ENCODE results near the gene BLID. TPM values are rescaled to one million over a fixed set of nuclear protein-coding genes. Genes with fewer than 3 reads are reported as not detected.

BLID gene
- total RNA-seq, 2 donors from 2014 or later: not detected

DNA sequence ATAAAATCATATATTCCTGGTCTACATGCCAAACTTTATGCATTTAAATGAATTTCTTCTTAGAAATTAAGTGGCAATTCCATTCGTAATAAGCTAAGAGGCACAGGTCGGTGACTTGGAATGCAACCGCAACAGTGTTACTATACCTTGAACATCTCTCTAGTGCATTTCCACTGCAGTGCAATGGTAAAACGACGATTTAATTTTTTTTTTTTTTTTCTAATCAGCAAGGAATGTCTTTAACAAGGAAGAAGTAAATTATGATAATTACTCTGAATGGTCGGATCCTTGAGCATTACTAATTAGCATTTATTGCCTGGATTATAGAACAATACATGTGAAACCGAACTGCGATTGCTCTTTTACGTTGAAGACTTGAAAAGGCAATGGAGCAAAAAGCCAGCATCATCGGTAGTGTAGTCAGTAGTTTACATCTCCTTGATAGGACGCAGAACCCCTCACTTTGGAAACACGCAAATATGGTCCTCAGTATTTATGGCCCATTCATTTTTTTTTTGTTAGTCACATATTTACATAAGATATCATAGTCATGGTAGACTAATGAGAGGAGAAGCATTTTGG is 20.2 kb downstream of the BLID start:
- Mint-ChIP-seq H3K4me1 (peaks cover 18% of the 10 kb centered on the region), H3K4me3 (no peak overlapping the region), H3K9me3 (no peaks in the 10 kb centered on the region), H3K36me3 (ENCODE audit: low read depth) (no peaks in the 10 kb centered on the region), H3K27ac (no peak overlapping the region), H3K27me3 (ENCODE audit: insufficient read depth) (peaks cover 30% of the 10 kb centered on the region)
- 92 to 95% methylated on average over 8 to 11 of the region's 12 CpGs for WGBS, 2 experiments (ENCODE audit: insufficient coverage in 1 of 2, insufficient read length in 1 of 2)
- no peak overlapping the region for H3K4me3 ChIP-seq (ENCODE audit: low read length)
- peaks cover 38% of the 10 kb centered on the region for H3K27me3 ChIP-seq (ENCODE audit: control insufficient read depth, insufficient read depth, low read length, poor library complexity, severe bottlenecking)
- H3K36me3 ChIP-seq (ENCODE audit: control insufficient read depth, insufficient read depth, low read length): no peaks in the 10 kb centered on the region
- no peaks in the 10 kb centered on the region for H3K4me1 ChIP-seq (ENCODE audit: control insufficient read depth, insufficient read depth, low read length)
- TF ChIP-seq, protein P1, sequence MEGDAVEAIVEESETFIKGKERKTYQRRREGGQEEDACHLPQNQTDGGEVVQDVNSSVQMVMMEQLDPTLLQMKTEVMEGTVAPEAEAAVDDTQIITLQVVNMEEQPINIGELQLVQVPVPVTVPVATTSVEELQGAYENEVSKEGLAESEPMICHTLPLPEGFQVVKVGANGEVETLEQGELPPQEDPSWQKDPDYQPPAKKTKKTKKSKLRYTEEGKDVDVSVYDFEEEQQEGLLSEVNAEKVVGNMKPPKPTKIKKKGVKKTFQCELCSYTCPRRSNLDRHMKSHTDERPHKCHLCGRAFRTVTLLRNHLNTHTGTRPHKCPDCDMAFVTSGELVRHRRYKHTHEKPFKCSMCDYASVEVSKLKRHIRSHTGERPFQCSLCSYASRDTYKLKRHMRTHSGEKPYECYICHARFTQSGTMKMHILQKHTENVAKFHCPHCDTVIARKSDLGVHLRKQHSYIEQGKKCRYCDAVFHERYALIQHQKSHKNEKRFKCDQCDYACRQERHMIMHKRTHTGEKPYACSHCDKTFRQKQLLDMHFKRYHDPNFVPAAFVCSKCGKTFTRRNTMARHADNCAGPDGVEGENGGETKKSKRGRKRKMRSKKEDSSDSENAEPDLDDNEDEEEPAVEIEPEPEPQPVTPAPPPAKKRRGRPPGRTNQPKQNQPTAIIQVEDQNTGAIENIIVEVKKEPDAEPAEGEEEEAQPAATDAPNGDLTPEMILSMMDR (conservative IDR thresholded peaks at IDR 0.05): no peak
- no peaks in the 10 kb centered on the region for H3K9me3 ChIP-seq (ENCODE audit: control insufficient read depth, low read length)
- no peak overlapping the region for H3K9ac ChIP-seq (ENCODE audit: extremely low read depth, low read length, poor library complexity, severe bottlenecking)
- DNase-seq: no peak
- no peak overlapping the region for H3K27ac ChIP-seq (ENCODE audit: low read depth, low read length)

DNA sequence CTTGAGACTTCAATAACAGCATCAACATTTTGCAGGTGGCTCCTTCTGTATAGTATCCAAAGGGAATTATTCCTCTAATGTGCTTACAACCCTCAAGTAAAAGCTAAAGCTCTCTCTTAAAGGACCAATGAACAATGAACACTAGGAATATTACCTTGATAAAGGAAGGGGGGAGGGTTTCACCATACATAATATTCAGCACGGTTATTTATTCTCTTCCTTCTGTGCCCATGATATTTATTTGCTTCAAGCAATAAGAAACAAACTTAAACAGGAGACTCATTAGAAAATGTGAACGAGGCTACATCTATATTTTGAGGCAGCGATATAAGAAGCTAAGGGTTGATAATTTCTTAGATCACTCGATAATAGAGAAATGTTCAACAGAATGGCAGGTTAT is 21.2 kb downstream of the BLID start:
- Mint-ChIP-seq H3K4me1 (peaks cover 11% of the 10 kb centered on the region), H3K36me3 (ENCODE audit: low read depth) (no peaks in the 10 kb centered on the region), H3K4me3 (no peak overlapping the region), H3K9me3 (no peaks in the 10 kb centered on the region), H3K27ac (no peak overlapping the region), H3K27me3 (ENCODE audit: insufficient read depth) (peaks cover 30% of the 10 kb centered on the region)
- Histone ChIP-seq H3K4me3 (ENCODE audit: low read length) (no peak overlapping the region), H3K9ac (ENCODE audit: extremely low read depth, low read length, poor library complexity, severe bottlenecking) (no peak overlapping the region), H3K27ac (ENCODE audit: low read depth, low read length) (no peak overlapping the region), H3K36me3 (ENCODE audit: control insufficient read depth, insufficient read depth, low read length) (no peaks in the 10 kb centered on the region), H3K9me3 (ENCODE audit: control insufficient read depth, low read length) (no peaks in the 10 kb centered on the region), H3K4me1 (ENCODE audit: control insufficient read depth, insufficient read depth, low read length) (no peaks in the 10 kb centered on the region), H3K27me3 (ENCODE audit: control insufficient read depth, insufficient read depth, low read length, poor library complexity, severe bottlenecking) (peaks cover 29% of the 10 kb centered on the region)
- 93 to 95% methylated on average over 3 to 4 of the region's 4 CpGs for WGBS, 2 experiments (ENCODE audit: insufficient coverage in 1 of 2, insufficient read length in 1 of 2)
- TF ChIP-seq, protein P1 (conservative IDR thresholded peaks at IDR 0.05): no peak
- DNase-seq: no peak

DNA sequence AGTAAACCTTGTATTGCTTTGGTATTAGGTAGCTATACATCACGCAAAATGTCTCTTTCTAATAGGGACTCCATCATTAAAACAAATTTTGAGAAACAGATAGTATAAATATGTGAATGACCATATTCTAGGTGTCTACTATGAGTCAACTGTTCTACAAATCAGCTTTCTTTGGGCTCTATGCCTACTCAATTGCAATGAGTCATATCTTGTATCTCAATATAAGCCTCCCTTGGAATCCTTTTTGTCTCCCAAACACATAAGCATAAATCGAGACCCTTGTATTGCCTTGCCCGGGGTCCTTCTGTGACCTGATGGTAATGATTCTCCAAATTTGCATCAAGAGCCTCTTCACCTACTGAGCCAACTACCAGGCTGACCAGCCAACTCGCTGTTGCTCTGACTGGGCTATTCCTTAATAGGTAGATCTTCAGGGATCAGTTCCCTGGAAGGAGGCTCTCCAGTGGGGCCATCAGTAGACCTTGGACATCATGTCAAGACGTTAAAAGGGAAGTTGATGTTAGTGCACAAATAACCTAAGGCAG is 22.2 kb downstream of the BLID start:
- no peak overlapping the region for H3K27ac Mint-ChIP-seq
- H3K4me3 ChIP-seq (ENCODE audit: low read length): no peak overlapping the region
- H3K9me3 ChIP-seq (ENCODE audit: control insufficient read depth, low read length): no peaks in the 10 kb centered on the region
- 89 to 93% methylated on average over 4 to 5 of the region's 5 CpGs for WGBS, 2 experiments (ENCODE audit: insufficient coverage in 1 of 2, insufficient read length in 1 of 2)
- DNase-seq: no peak
- no peak overlapping the region for H3K9ac ChIP-seq (ENCODE audit: extremely low read depth, low read length, poor library complexity, severe bottlenecking)
- H3K27me3 ChIP-seq (ENCODE audit: control insufficient read depth, insufficient read depth, low read length, poor library complexity, severe bottlenecking): peaks cover 18% of the 10 kb centered on the region
- peaks cover 7% of the 10 kb centered on the region for H3K4me1 Mint-ChIP-seq
- H3K4me1 ChIP-seq (ENCODE audit: control insufficient read depth, insufficient read depth, low read length): no peaks in the 10 kb centered on the region
- TF ChIP-seq, protein P1 (conservative IDR thresholded peaks at IDR 0.05): no peak
- peaks cover 30% of the 10 kb centered on the region for H3K27me3 Mint-ChIP-seq (ENCODE audit: insufficient read depth)
- H3K9me3 Mint-ChIP-seq: no peaks in the 10 kb centered on the region
- H3K36me3 ChIP-seq (ENCODE audit: control insufficient read depth, insufficient read depth, low read length): no peaks in the 10 kb centered on the region
- H3K36me3 Mint-ChIP-seq (ENCODE audit: low read depth): no peaks in the 10 kb centered on the region
- no peak overlapping the region for H3K4me3 Mint-ChIP-seq
- no peak overlapping the region for H3K27ac ChIP-seq (ENCODE audit: low read depth, low read length)

Data from endodermal cell (in vitro differentiated cells).